ENCODE measurements around the gene DOK6. TPM values are rescaled to one million over a fixed set of nuclear protein-coding genes. Genes with fewer than 3 reads are reported as not detected.

Gene DOK6
- total RNA-seq, 1 donor from 2014 or later: under 0.01 TPM

DNA sequence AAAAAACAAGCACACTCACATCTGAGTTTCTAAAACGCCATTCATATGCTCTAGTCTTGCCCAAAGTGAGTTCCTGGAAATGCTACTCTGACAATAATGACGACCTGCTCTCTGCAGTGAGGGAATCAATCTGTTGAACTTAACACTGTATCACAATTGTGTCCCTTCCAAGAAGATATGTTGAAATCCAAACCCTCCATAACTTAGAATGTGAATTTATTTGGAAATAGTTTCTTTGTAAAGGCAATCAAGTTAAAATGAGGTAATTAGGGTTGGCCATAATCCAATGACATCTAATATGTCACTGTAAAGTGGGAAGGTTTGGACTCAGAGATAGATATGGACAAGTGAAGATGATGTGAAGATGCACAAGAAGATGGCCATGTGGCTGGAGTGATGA is 282.5 kb downstream of the DOK6 start:
- no peak for DNase-seq (ENCODE audit: low read depth, low spot score)

DNA sequence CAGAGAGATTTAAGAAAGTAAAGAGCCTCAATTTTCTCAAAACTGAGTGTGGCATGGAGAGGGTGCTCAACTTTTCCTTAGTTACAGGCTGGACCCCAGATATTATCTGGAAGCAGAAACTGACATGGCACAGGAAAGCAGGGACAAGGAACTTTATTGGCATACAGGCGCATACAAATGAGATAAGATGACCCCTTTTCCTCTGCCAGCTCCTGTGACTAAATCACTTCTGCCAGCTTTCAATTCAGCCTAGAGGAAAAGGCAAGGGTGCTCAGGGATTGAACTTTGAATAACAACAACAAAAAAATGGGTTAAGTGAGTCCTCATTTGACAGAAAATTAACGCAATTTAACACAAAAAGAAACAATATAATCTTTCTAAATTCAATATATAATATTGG is 284.1 kb downstream of the DOK6 start:
- DNase-seq (ENCODE audit: low read depth, low spot score): no peak

DNA sequence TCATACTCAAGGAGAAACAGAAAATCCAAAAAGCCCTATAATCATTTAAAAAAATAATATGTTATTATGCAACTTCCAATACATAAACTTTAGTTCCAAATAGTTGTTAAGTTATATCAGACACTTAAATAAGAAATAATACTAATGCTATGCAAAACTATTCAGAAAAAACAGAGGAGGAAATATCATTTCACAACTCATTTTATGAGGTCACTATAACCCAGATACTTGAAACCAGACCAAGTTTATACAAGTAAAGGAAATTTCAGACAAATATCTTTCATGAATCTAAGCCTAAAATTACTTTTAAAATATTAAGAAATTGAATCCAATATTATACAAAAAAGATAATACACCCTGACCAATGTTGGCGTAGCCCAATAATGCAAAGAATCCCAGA is 286.2 kb downstream of the DOK6 start:
- no peak for DNase-seq (ENCODE audit: low read depth, low spot score)

DNA sequence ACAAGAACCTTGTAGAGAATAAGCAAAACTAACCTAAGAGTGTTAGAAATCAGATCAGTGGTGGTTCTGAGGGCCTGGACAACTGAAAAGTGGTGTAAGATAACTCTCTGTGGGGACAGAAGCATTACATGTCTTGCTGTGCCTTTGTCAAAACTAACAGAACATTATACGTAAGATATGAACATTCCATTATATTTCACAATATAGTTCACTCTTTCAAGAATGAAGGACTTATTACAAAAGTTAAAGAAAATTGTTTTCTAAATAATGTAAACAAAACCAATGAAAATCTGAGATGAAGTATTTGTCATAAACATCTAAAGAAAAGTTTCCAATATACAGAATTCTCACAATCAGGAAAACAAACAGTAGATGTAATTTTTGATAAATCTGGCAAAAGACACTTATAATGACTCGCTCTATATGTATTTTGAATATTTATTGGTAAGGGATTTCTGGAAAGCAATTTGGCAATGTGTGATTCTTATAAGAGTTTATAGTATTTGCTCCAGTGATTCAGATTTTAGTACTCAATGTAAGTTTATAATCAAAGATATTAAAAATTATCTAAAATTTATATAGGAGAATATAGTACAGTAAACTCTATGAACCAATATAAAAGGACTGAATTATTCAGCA is 288.6 kb downstream of the DOK6 start:
- DNase-seq (ENCODE audit: low read depth, low spot score): no peak

DNA sequence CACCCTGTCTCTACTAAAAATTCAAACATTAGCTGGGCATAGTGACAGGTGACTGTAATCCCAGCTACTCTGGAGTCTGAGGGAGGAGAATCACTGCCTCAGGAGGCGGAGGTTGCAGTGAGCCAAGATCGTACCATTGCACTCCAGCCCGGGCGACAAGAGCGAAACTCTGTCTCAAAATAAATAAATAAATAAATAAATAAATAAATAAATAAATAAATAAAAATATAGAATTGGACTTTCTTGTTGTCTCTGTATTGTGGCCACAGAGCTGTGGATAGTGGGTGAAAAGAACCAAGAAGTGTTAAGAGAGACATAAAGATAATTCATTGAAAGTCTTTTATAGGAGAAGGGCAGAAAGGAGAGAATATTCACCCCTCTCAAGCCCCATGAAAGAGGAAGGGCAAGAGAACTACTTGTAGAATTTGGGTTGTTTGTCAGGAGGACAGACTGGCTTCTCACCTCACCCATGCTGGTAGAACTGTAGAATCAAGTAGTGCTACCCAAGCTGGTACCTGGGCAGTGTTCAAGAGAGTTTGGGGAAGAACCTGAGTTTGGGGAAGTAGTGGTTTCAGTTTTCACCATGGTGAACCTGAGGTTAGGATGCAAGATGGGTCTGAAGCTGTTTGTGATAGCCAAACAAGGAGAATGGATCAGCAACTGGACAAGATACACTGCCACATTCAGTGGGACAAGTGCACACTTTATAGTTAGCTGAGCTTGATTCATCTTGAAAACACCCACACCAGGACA is 290.5 kb downstream of the DOK6 start:
- DNase-seq (ENCODE audit: low read depth, low spot score): no peak

DNA sequence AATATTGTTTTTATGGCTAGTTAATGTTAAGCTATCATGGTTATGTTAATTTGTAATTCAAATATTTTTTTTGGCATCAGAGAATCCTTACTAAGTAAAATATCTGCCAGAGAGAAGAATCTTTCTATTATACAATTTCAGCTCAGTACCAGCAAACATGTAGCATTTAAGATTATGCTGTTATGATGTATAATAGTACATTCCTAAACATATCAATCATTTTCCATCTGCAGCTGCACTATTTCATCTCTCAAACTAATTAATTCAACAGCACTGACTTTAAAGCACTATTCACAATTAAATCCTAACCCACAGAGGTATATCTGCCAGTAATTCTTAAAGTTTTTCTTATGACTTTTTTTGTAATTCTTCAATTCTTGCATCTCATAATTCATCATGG is 296.4 kb downstream of the DOK6 start:
- DNase-seq (ENCODE audit: low read depth, low spot score): no peak

DNA sequence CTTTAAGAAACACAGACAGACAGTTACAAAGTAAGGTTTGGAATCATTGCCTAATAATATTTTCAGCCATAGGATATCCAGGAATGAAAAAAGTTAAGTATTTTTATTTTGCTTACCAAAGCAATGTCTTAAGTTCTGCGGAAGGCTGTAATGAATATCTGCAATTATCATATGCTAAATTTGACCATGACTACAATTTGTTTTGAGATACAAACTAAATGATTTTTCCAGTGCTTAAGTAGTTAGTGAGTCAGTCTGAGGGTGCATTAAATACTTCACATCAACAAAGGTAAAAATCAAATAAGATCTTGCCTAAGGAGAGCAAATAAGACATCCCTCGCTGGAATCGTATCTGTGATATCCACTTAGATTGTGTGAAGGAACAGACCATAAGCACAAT is 297.0 kb downstream of the DOK6 start:
- DNase-seq (ENCODE audit: low read depth, low spot score): no peak

DNA sequence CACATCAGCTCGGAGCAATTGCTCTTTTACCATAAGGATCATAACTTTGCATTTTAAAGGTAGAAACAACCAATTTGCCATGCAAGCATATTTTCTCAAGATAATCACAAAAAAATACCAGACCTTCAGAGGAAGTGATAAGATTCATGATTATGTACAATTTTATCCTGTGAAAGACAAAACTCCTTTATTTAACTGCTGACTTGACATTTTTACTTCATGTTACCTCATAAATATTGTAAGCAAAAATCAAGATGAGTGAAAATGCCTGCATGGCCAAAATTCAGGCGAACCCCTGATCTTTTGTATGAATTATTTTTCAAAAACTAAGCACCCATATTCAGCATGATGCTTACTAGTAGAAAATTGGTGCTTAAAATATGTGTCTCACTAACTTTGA is 300.6 kb downstream of the DOK6 start:
- DNase-seq (ENCODE audit: low read depth, low spot score): no peak

DNA sequence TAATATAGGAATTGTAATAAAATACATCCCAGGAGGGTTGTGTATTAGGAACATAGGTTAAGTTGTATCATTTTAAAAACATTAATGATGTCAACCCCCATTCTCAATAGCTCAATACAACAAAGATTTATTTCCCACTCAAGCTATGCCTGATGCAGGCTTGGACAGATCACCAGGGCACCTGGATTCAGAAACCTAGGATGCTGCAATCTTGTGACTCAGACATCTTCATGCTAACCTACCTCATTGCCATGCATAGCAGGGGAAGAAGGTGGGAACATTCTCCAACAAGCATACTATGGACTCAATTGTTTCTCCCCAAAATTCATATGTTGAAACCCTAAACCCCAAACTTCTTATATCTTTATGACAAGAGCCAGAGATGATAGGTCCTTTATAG is 302.8 kb downstream of the DOK6 start:
- no peak for DNase-seq (ENCODE audit: low read depth, low spot score)

DNA sequence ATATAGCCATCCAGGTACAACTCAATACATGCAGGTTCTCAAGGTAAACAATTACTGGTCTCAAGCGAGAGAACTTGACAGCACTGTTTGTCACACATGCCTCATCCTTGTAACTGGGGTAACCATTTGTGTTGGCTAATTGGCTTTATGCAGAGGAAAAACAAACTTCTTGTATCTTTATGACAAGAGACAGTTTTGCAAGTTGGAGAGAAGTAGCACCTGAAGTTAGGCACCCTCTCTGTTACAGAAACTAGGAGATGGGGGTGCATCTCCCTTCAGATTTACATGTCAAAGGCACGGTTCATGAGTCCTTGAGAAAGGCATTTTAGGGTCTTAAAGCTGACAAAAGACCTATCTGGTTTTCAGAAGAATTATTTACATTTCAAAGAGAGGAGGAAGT is 305.3 kb downstream of the DOK6 start:
- DNase-seq (ENCODE audit: low read depth, low spot score): no peak

DNA sequence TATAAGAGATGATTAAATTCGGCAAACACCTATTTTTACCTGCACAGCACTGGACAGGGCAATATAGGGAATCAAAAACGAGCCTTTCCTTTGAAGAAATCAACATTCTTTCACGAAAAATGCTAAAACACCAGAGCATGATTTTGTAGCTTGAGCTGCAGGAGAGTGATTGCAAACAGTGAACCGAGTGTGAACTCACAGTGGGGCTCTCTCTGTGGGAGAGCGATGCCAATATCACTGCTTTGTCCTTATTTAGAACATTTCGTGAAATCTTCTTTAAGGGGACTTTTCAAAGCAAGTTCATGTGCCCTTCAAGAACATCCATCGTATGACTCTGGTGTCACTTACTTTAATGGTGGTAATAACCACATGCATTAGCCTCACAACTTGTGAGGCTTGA is 308.2 kb downstream of the DOK6 start:
- DNase-seq (ENCODE audit: low read depth, low spot score): no peak

DNA sequence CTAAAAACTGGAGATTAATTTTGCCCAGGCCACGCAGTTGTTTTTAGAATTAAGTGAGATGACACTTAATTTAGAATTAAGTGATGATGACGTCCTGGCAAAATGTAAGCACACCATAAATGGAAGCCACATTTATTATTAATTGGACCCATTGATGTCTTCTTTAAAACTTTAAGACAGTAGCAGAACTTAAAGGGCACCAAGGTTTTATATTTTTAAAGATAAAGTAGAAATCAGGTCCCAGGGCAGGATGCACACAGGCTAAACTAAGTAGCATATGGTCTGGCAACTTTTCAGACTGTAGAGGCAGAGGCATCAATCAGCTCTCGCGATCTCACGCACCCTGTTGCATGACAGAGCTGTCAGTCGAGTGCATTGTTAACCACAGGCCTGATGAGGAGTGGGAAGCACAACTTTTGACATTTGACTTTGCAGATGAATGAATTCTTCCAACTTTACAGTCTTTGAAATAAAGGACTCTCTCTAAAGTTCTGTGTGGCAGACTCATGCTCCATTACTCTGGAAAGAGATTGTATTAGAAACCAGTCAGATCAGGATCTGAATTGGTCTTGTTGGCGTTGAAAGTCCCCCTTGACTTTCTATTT is 314.6 kb downstream of the DOK6 start:
- no peak for DNase-seq (ENCODE audit: low read depth, low spot score)

DNA sequence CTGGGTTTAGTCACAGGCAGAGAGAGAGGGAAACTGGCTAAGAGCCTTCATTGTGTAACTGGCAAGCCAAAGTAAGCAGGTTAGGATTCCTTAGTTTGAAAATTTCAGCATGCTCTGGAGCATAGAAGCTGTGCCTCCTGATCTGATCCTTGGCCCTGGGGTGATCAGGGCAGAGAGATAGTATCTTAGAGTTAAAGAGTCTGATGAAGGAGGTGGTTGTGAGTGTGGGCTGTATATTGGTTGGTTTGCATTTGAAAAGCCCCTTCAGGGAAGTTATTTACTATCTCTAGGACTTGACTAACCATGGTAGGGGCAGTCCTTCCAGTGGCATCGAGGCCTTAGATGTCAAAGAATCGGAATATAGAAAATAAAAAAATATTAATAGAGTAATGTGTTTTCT is 316.9 kb downstream of the DOK6 start:
- DNase-seq (ENCODE audit: low read depth, low spot score): no peak

DNA sequence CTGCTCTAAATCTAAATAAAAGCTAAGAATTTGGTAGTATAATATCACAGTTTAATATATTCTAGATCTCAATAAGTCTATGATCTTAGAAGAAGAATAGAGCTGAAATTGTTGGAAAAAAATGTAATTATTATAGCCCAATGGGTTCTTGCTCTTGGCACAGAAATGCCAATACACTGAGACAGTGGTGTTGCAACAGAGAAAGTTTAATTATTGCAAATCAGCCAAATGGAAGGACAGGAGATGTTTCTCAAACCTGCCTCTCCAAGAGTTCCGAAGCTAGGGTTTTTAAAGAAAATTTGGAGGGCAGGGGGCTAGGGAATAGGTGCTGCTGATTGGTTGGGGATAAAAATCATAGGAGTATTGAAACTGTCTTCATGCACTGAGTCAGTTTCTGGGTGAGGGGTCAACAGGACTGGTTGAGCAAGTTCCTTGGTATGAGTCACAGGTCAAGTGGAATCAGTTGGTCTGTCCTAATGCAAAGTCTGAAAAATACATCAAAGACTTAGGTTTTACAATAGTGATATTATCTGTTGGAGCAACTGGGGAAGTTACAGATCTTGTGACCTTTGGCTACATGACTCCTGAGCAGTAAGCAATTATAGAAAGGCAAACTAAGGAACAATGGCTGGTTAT is 318.3 kb downstream of the DOK6 start:
- DNase-seq (ENCODE audit: low read depth, low spot score): no peak

DNA sequence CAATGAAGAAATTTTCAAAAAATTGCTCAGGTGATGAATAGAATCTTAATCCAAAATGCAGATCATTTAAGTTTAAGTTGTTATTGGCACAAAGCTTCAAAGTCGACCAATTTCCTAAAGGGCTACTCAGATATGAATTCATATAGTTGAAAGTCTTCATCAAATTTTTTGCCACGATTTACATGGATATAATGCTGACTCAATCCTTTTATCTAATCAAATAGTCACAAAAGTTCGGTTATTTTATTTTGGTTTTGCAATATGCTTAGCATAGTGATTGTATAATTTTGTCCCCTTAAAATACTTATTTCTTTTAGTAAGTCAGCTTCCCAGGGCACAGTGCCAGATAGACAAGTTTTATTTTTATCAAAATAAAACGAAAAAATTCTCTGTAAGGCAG is 319.7 kb downstream of the DOK6 start:
- no peak for DNase-seq (ENCODE audit: low read depth, low spot score)

DNA sequence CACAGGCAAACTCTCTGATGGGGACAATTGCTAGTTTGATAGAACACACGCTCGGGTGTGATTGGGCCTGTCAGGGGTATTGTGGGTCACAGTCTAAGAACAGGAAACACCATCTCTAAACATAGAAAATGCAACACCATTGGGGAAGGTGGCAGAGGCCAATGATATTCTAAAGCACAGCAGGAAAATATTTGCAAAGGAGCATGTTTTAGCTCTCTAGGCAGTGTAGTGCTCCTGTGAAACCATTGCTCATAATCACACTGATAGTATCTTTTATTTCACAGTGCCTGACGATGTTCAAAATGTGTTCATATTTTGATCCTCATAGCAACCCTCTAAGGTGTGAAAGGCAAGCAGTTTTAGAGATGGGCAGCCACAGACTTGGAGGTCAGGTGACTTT is 322.7 kb downstream of the DOK6 start:
- DNase-seq (ENCODE audit: low read depth, low spot score): no peak

DNA sequence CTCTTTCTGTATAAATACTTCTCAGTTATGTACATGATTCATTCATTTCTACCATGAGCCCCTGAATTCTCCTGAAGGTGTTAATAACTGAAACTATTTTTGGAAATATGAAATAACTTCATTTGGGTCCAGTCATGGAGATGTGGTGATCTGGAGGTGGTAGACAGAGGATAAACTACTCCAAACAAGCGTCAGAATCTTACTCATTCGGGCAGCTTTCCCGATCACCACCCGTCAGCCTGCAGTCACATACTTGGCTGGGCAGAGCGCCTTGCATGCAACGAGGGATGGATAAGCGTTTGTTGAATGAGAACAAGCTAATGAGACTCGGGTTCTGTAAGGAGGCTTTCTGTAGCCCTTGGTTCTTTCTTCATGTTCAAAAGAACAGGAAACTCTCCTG is 324.3 kb downstream of the DOK6 start:
- DNase-seq (ENCODE audit: low read depth, low spot score): no peak

DNA sequence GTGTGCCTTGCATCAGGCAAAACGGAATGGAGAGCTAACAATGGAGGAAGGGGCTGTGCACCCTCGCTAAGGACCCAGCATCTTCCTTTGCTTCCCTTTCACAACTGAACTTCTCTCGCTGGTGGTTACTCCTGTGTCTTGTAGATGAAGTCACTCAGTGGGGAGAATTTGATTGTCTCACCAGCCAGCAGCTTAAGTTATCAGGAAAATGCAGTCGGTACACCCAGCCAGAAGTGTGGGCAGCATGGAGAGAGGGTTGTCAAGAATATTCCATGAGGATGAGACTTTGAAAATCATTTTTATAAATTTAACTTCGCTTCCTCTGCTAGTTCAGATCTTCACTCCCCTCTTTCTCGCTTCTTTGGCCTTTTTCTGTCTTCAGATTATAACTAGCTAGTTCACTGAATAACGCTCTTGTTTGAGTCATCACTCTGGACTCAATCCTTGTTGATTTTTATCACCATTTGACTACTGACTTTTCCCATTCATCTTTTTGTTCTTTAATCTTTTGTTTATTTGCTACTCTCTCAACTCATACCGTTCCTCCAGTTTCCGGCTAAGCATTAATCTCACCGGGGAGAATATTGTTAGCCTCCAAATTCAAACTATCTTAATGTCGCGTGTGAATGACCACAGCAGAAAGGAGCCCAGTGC is 325.3 kb downstream of the DOK6 start:
- DNase-seq (ENCODE audit: low read depth, low spot score): no peak

DNA sequence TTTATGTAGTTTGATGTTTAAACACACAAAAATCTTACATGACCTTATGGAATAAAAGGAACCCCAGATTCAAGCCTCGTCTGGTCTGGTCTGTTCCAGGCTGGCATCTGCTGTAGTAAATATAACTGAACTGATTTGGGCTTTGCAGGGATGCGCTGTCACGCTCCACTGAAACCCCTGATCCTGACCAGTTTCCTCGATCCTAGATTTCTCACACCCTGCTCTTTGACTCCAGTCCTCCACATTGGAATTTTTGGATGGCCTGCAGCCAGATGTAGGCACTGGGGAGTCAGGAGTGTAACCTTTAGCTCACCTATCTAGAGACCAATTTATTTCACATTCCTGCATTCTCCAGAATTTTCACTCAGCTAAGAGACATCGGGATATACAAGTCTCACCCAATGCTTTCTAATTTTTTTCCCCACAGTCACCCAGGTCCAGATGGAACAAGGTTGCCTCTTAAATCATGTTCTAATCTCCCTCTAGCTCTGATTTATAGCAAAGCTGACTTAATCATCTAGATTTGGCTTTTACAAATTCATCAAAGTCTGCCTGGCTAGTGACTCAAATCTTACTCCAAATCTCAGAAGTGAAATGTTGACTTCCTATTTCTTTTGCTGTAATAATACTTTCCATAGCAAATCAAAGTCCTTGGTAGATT is 327.4 kb downstream of the DOK6 start:
- DNase-seq (ENCODE audit: low read depth, low spot score): no peak

DNA sequence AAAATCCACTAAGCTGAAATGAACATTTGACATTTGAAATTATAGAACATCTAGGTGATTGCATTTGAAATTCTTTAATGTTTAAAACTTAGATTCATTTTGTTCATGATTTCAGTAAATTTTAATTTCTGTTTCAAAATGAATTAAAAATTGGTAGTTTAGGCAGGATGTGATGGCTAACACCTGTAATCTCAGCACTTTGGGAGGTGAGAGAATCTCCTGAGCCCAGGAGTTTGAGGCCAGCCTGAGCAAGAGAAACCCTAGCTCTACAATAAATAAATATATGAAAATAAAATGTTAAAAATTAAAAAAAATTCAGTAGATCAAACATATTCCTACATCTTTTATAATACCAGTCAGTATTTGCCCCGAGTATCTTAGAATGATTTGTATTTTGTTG is 330.0 kb downstream of the DOK6 start:
- DNase-seq (ENCODE audit: low read depth, low spot score): no peak

DNA sequence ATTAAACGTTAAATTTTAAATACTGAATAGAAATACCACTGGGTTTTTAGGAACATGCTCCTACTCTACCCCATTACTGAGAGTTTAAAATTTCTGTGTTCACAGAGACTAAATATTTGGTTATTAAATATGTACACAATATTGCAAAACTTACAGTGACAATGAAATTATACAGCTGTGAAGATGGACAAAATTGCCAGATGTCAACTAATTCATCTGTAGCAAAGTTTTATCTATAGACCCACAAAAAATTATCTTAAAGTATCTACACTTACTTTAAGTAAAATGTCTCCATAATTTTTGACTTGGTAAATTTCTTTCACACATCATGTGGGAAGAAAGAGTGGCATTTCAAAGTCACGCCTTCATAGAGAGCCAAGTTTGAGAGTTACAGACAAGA is 333.8 kb downstream of the DOK6 start:
- DNase-seq (ENCODE audit: low read depth, low spot score): no peak

DNA sequence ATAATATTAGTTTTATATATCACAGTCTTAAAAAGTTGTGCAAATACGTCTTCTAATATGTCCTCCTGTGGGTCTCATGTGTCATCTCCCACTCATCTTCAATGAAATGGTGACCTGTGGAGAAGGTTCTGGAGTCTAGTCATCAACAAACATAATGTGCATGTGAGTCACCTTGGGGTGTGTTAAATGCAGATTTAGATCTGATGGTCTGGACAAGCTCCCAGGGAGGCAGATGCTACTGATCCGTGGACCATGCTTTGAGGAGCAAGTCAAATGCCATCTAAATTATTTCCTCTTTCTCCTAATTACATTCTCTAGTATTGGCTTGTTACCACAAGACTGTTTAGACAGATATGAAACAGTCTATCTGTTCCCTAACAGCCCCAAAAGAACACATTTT is 336.0 kb downstream of the DOK6 start:
- DNase-seq (ENCODE audit: low read depth, low spot score): no peak

Data from pulmonary artery endothelial cell (primary cell).